IMR-90 (cell line): ENCODE measurements around the gene OPCML. TPM values are rescaled to one million over a fixed set of nuclear protein-coding genes. Genes with fewer than 3 reads are reported as not detected.

Experiments
- ATAC-seq: fragments of 200-7000 bp; cut with Tn5 transposase; 2 replicates; pipeline ENCODE4 v1.9.1; 2020; ENCODE audit warnings: low read depth, mild to moderate bottlenecking, moderate library complexity
- BruUV-seq: library from RNA; stranded (reverse); fragments of 400-500 nt; replicated peaks from 2 replicates; lab custom pipeline; 2021; lab: Mats Ljungman, UMichigan
- CTCF ChIA-PET: fragments of 300-600 bp; formaldehyde crosslinking; extraction: SDS; loops from one replicate; lab custom pipeline; 2021; ENCODE audit warnings: antibody characterized with exemption; lab: Yijun Ruan, JAX
- POLR2A ChIA-PET: fragments of 300-600 bp; sonication (Branson Sonifier 250); formaldehyde crosslinking; loops from one replicate; lab custom pipeline; 2022; ENCODE audit warnings: antibody characterized with exemption; ENCODE audit not compliant: unreplicated experiment; lab: Charles Lee
- DNase-seq: peaks from one replicate; pipeline ENCODE4 v3.0.0; 2013
- H2AFZ ChIP-seq: replicated peaks from 2 replicates; pipeline ENCODE3; 2013; ENCODE audit warnings: low read length, mild to moderate bottlenecking; ENCODE audit not compliant: poor library complexity
- H2AK5ac ChIP-seq: 2 replicates; pipeline ENCODE4 v1.6.1; 2013; ENCODE audit warnings: low read depth, low read length, inconsistent platforms
- H2AK9ac ChIP-seq: replicated peaks from 2 replicates; pipeline ENCODE3; 2013; ENCODE audit warnings: mild to moderate bottlenecking, low read depth, low read length, moderate library complexity; ENCODE audit not compliant: poor library complexity
- H2BK120ac ChIP-seq: 2 replicates; pipeline ENCODE4 v1.6.1; 2013; ENCODE audit warnings: low read depth, low read length, inconsistent platforms
- H2BK15ac ChIP-seq: 3 replicates; pipeline ENCODE4 v1.6.1; 2013; ENCODE audit warnings: low read depth, low read length, inconsistent platforms
- H2BK20ac ChIP-seq: 2 replicates; pipeline ENCODE4 v1.6.1; 2013; ENCODE audit warnings: low read depth, mild to moderate bottlenecking, inconsistent platforms, low read length, moderate library complexity
- H2BK5ac ChIP-seq: 2 replicates; pipeline ENCODE4 v1.6.1; 2013; ENCODE audit warnings: mild to moderate bottlenecking, low read depth, low read length, inconsistent platforms; ENCODE audit not compliant: poor library complexity, severe bottlenecking
- H3K14ac ChIP-seq: replicated peaks from 2 replicates; pipeline ENCODE4 v1.6.1; 2013; ENCODE audit warnings: low read depth, low read length, inconsistent platforms
- H3K18ac ChIP-seq: 2 replicates; pipeline ENCODE4 v1.6.1; 2013; ENCODE audit warnings: low read depth, low read length, control low read depth
- H3K23ac ChIP-seq: 2 replicates; pipeline ENCODE4 v1.6.1; 2013; ENCODE audit warnings: low read depth, low read length, inconsistent platforms
- H3K27ac ChIP-seq: 2 replicates; pipeline ENCODE4 v1.5.1; 2013; ENCODE audit warnings: mild to moderate bottlenecking, control low read depth, low read length; ENCODE audit not compliant: insufficient read depth
- H3K27me3 ChIP-seq: 2 replicates; pipeline ENCODE4 v1.6.1; 2013; ENCODE audit warnings: low read length; ENCODE audit not compliant: control insufficient read depth, insufficient read depth
- H3K36me3 ChIP-seq: 2 replicates; pipeline ENCODE4 v1.6.1; 2013; ENCODE audit warnings: low read length, mixed read lengths; ENCODE audit not compliant: control insufficient read depth, insufficient read depth
- H3K4ac ChIP-seq: 2 replicates; pipeline ENCODE4 v1.6.1; 2013; ENCODE audit warnings: low read depth, low read length, inconsistent platforms
- H3K4me1 ChIP-seq: 2 replicates; pipeline ENCODE4 v1.6.1; 2013; ENCODE audit warnings: low read length, mixed read lengths; ENCODE audit not compliant: control insufficient read depth, insufficient read depth
- H3K4me2 ChIP-seq: 2 replicates; pipeline ENCODE4 v1.6.1; 2013; ENCODE audit warnings: low read depth, mild to moderate bottlenecking, control low read depth, low read length, moderate library complexity
- H3K4me3 ChIP-seq: 2 replicates; pipeline ENCODE4 v1.5.1; 2013; ENCODE audit warnings: low read depth, mild to moderate bottlenecking, control low read depth, low read length, moderate library complexity; ENCODE audit not compliant: insufficient read depth
- H3K56ac ChIP-seq: 2 replicates; pipeline ENCODE4 v1.6.1; 2013; ENCODE audit warnings: low read length, inconsistent platforms; ENCODE audit not compliant: insufficient read depth; ENCODE audit errors: extremely low read depth
- H3K79me1 ChIP-seq, 2 experiments: 2 replicates each; pipeline ENCODE4 v1.6.1; 2013; ENCODE audit warnings: low read length in 2 of 2, inconsistent platforms in 1 of 2, low read depth in 1 of 2
- H3K9ac ChIP-seq: 2 replicates; pipeline ENCODE4 v1.6.1; 2013; ENCODE audit warnings: low read depth, low read length, control low read depth
- H3K9me1 ChIP-seq: 2 replicates; pipeline ENCODE4 v1.6.1; 2013; ENCODE audit warnings: low read length, inconsistent platforms; ENCODE audit not compliant: insufficient read depth
- H3K9me3 ChIP-seq: 2 replicates; pipeline ENCODE4 v1.6.1; 2013; ENCODE audit warnings: low read length; ENCODE audit not compliant: control insufficient read depth, insufficient read depth
- H4K20me1 ChIP-seq: 2 replicates; pipeline ENCODE4 v1.6.1; 2013; ENCODE audit warnings: low read length, inconsistent platforms; ENCODE audit not compliant: insufficient read depth
- H4K5ac ChIP-seq: 2 replicates; pipeline ENCODE4 v1.6.1; 2013; ENCODE audit warnings: mild to moderate bottlenecking, low read depth, low read length, control low read depth
- H4K8ac ChIP-seq, 2 experiments: 2 replicates each; pipeline ENCODE4 v1.6.1; 2013; ENCODE audit warnings: low read depth in 2 of 2, low read length in 2 of 2, control low read depth in 1 of 2, inconsistent platforms in 1 of 2
- H4K91ac ChIP-seq: 2 replicates; pipeline ENCODE4 v1.6.1; 2013; ENCODE audit warnings: low read depth, low read length, inconsistent platforms; ENCODE audit not compliant: insufficient read depth
- BHLHE40 ChIP-seq: fragments of 150-350 bp; IDR thresholded peaks from 2 replicates; pipeline ENCODE4 v1.6.1; 2016; ENCODE audit warnings: mild to moderate bottlenecking, low read depth, low read length
- CEBPB ChIP-seq: IDR thresholded peaks from 2 replicates; pipeline ENCODE4 v1.6.1; 2012; ENCODE audit warnings: low read depth, low read length, improper control_type of control experiment
- CHD1 ChIP-seq: IDR thresholded peaks from 2 replicates; pipeline ENCODE4 v1.6.1; 2012; ENCODE audit warnings: low read depth, low read length, improper control_type of control experiment
- FOS ChIP-seq: fragments of 150-350 bp; IDR thresholded peaks from 2 replicates; pipeline ENCODE4 v1.6.1; 2016; ENCODE audit warnings: low read depth, low read length
- MAFK ChIP-seq: IDR thresholded peaks from 2 replicates; pipeline ENCODE4 v1.6.1; 2012; ENCODE audit warnings: low read depth, low read length, improper control_type of control experiment
- MAZ ChIP-seq: IDR thresholded peaks from 2 replicates; pipeline ENCODE4 v1.6.1; 2012; ENCODE audit warnings: low read depth, mild to moderate bottlenecking, low read length, improper control_type of control experiment, moderate library complexity, borderline replicate concordance
- MXI1 ChIP-seq: IDR thresholded peaks from 2 replicates; pipeline ENCODE4 v1.6.1; 2012; ENCODE audit warnings: low read depth, mild to moderate bottlenecking, low read length, moderate library complexity, borderline replicate concordance
- NFE2L2 ChIP-seq: fragments of 150-350 bp; IDR thresholded peaks from 2 replicates; pipeline ENCODE4 v1.6.1; 2016; ENCODE audit warnings: low read depth, mild to moderate bottlenecking, low read length
- POLR2A ChIP-seq: IDR thresholded peaks from 2 replicates; pipeline ENCODE4 v1.6.1; 2012; ENCODE audit warnings: mild to moderate bottlenecking, low read depth, low read length
- RAD21 ChIP-seq: IDR thresholded peaks from 2 replicates; pipeline ENCODE4 v1.6.1; 2012; ENCODE audit warnings: low read length, improper control_type of control experiment
- RCOR1 ChIP-seq: IDR thresholded peaks from 2 replicates; pipeline ENCODE4 v1.6.1; 2012; ENCODE audit warnings: mild to moderate bottlenecking, low read length, improper control_type of control experiment; ENCODE audit not compliant: insufficient replicate concordance
- RFX5 ChIP-seq: IDR thresholded peaks from 2 replicates; pipeline ENCODE4 v1.8.0; 2012; ENCODE audit warnings: low read depth, mild to moderate bottlenecking, low read length, moderate library complexity
- SMC3 ChIP-seq: fragments of 150-350 bp; IDR thresholded peaks from 2 replicates; pipeline ENCODE4 v1.6.1; 2016; ENCODE audit warnings: low read depth, mild to moderate bottlenecking, antibody characterized with exemption, low read length, moderate library complexity
- WGBS, 2 experiments: methylation state at CpG; one replicate each; pipeline versions ENCODE4 v1.1.5 to v1.1.7; 2013; ENCODE audit warnings: missing lambda C conversion rate in 2 of 2; ENCODE audit not compliant: insufficient read length in 1 of 2; ENCODE audit errors: extremely low coverage in 2 of 2; 5-methylcytosine and 5-hydroxymethylcytosine counted together
- dilution Hi-C: fragments of 300-500 bp; cut with HindIII; formaldehyde crosslinking; loops from one replicate; pipeline ENCODE4 v1.14.3; 2018; ENCODE audit warnings: low sequenced_read_pairs; ENCODE audit not compliant: unreplicated experiment
- in situ Hi-C: fragments of 300-500 bp; cut with MboI; formaldehyde crosslinking; loops from 3 replicates; pipeline ENCODE4 v1.14.3; 2019; ENCODE audit warnings: low sequenced_read_pairs, inconsistent platforms, mixed read lengths
- intact Hi-C: fragments of 100-400 bp; cut with micrococcal nuclease; formaldehyde crosslinking; loops from 2 replicates; pipeline ENCODE4 v1.10.0; 2022
- polyA plus RNA-seq, 3 experiments: library from polyadenylated mRNA; depleted of rRNA; stranded (reverse); fragments of >200 nt; gene quantifications; 2 replicates each; pipeline ENCODE4 v1.2.3, GENCODE V29; 2012; ENCODE audit warnings: low replicate concordance in 1 of 3
- total RNA-seq: library from RNA; depleted of rRNA; stranded (reverse); fragments of >200 nt; gene quantifications from 2 replicates; pipeline ENCODE4 v1.2.3, GENCODE V29; 2012
- TF ChIP-seq, protein P1 (sequence below): conservative IDR thresholded peaks from 2 replicates; pipeline ENCODE4 v1.5.1; 2012; ENCODE audit warnings: mild to moderate bottlenecking, low read depth, low read length, improper control_type of control experiment
- TF ChIP-seq, protein P2 (sequence below): fragments of 150-350 bp; IDR thresholded peaks from 2 replicates; pipeline ENCODE4 v1.6.1; 2017; ENCODE audit warnings: mild to moderate bottlenecking, antibody characterized with exemption, low read length, low read depth
- TF ChIP-seq, protein P3 (sequence below): fragments of 150-350 bp; IDR thresholded peaks from 2 replicates; pipeline ENCODE4 v1.6.1; 2016; ENCODE audit warnings: low read depth, mild to moderate bottlenecking, low read length, moderate library complexity, borderline replicate concordance

OPCML gene
- total and polyA plus RNA-seq, 2 of the 4 experiments (the other 2 are of a cell fraction) = under 0.01 to 2.6 TPM

DNA sequence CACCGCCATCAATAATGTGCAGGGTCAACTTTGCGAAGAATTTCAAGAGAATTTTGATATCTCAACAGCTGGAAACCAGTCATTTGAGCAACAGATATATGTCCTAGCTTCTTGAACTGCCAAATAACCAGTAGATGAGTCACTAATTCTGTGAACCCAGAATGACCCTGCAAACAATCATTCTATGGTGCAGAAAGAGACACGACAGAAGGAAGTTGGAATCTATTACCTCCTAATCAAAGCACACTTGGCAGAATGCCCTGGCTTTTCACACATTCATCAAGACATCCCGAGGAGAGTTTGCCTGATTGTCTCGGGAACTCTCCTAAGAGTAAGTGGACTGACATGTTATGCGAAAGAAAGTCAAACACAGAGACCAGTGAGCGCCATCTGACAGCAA, 621.1 kb downstream of the OPCML start:
- ATAC-seq (peak; percentile 59), DNase-seq (peak; percentile 58)
- Histone ChIP-seq H4K20me1 (no peaks in the 10 kb centered on the region), H2BK5ac (no peak overlapping the region), H3K9me3 (no peaks in the 10 kb centered on the region), H3K56ac (no peak overlapping the region), H4K8ac (no peak overlapping the region), H3K9me1 (no peaks in the 10 kb centered on the region; the same call in 1 of the 2 replicates), H3K27me3 (0 out of 2 replicates have a peak, but pooled peaks cover 1% of the 10 kb centered on the region), H3K4ac (no peak overlapping the region), H3K9ac (no peak overlapping the region), H3K79me1 (no peaks in the 10 kb centered on the region), H2AFZ (no peak overlapping the region), H3K14ac (no peak overlapping the region), H3K27ac (no peak overlapping the region), H2BK20ac (no peak overlapping the region), H2AK5ac (no peak overlapping the region), H3K4me2 (peak overlapping the region; percentile 62), H3K36me3 (no peaks in the 10 kb centered on the region), H3K18ac (peak overlapping the region; percentile 70; the same call in 1 of the 2 replicates), H3K4me1 (peaks cover 3% of the 10 kb centered on the region), H4K91ac (no peak overlapping the region), H4K5ac (no peak overlapping the region), H2BK120ac (no peak overlapping the region), H2BK15ac (no peak overlapping the region), H3K23ac (no peak overlapping the region), H3K4me3 (no peak overlapping the region), H2AK9ac (no peak overlapping the region)
- in situ Hi-C loops = no loop called here
- TF ChIP-seq, protein P1, sequence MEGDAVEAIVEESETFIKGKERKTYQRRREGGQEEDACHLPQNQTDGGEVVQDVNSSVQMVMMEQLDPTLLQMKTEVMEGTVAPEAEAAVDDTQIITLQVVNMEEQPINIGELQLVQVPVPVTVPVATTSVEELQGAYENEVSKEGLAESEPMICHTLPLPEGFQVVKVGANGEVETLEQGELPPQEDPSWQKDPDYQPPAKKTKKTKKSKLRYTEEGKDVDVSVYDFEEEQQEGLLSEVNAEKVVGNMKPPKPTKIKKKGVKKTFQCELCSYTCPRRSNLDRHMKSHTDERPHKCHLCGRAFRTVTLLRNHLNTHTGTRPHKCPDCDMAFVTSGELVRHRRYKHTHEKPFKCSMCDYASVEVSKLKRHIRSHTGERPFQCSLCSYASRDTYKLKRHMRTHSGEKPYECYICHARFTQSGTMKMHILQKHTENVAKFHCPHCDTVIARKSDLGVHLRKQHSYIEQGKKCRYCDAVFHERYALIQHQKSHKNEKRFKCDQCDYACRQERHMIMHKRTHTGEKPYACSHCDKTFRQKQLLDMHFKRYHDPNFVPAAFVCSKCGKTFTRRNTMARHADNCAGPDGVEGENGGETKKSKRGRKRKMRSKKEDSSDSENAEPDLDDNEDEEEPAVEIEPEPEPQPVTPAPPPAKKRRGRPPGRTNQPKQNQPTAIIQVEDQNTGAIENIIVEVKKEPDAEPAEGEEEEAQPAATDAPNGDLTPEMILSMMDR = no peak
- no peak for TF ChIP-seq FOS
- no peak for TF ChIP-seq CEBPB
- TF ChIP-seq MAFK = no peak
- no peak for TF ChIP-seq SMC3
- TF ChIP-seq NFE2L2 = no peak
- no peak for TF ChIP-seq RAD21
- TF ChIP-seq MAZ = no peak
- TF ChIP-seq CHD1 = no peak
- no peak for TF ChIP-seq BHLHE40
- TF ChIP-seq, protein P2, sequence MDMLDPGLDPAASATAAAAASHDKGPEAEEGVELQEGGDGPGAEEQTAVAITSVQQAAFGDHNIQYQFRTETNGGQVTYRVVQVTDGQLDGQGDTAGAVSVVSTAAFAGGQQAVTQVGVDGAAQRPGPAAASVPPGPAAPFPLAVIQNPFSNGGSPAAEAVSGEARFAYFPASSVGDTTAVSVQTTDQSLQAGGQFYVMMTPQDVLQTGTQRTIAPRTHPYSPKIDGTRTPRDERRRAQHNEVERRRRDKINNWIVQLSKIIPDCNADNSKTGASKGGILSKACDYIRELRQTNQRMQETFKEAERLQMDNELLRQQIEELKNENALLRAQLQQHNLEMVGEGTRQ = no peak
- TF ChIP-seq, protein P3, sequence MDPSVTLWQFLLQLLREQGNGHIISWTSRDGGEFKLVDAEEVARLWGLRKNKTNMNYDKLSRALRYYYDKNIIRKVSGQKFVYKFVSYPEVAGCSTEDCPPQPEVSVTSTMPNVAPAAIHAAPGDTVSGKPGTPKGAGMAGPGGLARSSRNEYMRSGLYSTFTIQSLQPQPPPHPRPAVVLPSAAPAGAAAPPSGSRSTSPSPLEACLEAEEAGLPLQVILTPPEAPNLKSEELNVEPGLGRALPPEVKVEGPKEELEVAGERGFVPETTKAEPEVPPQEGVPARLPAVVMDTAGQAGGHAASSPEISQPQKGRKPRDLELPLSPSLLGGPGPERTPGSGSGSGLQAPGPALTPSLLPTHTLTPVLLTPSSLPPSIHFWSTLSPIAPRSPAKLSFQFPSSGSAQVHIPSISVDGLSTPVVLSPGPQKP = no peak
- TF ChIP-seq RFX5 = no peak
- TF ChIP-seq RCOR1 = no peak
- TF ChIP-seq MXI1 = no peak
- no peak for TF ChIP-seq POLR2A
- dilution Hi-C loops = no loop called here
- POLR2A ChIA-PET = no interaction called here
- intact Hi-C loops = no loop called here
- CTCF ChIA-PET = interaction anchor here (0.9 kb wide), 1 partner anchor 37 kb away, joined by 3 read pairs; no protein-coding TSS in a partner anchor
- 17% methylated on average over 2 of the region's 7 CpGs; no CpG with 5 or more reads in 1 of the 2 experiments for WGBS, 2 experiments
- BruUV-seq = no TSS peak
